Spinal cord (tissue), 10 donors: ENCODE results near the gene RASSF7. TPM values are rescaled to one million over a fixed set of nuclear protein-coding genes. Genes with fewer than 3 reads are reported as not detected.
A peak's percentile ranks its signal among the peaks of the same experiment; 100 is the strongest.

Experiments used
- DNase-seq, 6 donors: peaks; one replicate each; pipeline versions ENCODE4 v3.0.0 to v3.0.0-alpha.2; 2013 to 2015; ENCODE audit warnings: low spot score in 6 of 6, low read depth in 4 of 6
- H3K27ac ChIP-seq: one replicate; pipeline ENCODE4 v1.5.1; 2013; ENCODE audit warnings: low read depth, low read length, control low read depth
- H3K27me3 ChIP-seq: one replicate; pipeline ENCODE4 v1.6.1; 2013; ENCODE audit warnings: low read length; ENCODE audit not compliant: control insufficient read depth, insufficient read depth
- H3K36me3 ChIP-seq: one replicate; pipeline ENCODE4 v1.6.1; 2013; ENCODE audit warnings: low read length; ENCODE audit not compliant: control insufficient read depth, insufficient read depth
- H3K4me1 ChIP-seq: one replicate; pipeline ENCODE4 v1.6.1; 2013; ENCODE audit warnings: low read length; ENCODE audit not compliant: control insufficient read depth, insufficient read depth
- H3K4me3 ChIP-seq: one replicate; pipeline ENCODE4 v1.5.1; 2013; ENCODE audit warnings: low read depth, low read length, control low read depth
- H3K9me3 ChIP-seq: one replicate; pipeline ENCODE4 v1.6.1; 2013; ENCODE audit warnings: low read length; ENCODE audit not compliant: control insufficient read depth, insufficient read depth
- WGBS: methylation state at CpG from one replicate; pipeline ENCODE4 v1.1.5; 2013; ENCODE audit warnings: missing lambda C conversion rate; ENCODE audit not compliant: insufficient coverage; 5-methylcytosine and 5-hydroxymethylcytosine counted together
- polyA plus RNA-seq, 2 donors: library from polyadenylated mRNA; unstranded; fragments of 120-200 nt; gene quantifications; one replicate each; pipeline ENCODE4 v1.2.1, GENCODE V29; 2013; ENCODE audit not compliant: insufficient read length in 2 of 2
- total RNA-seq, 2 donors: library from RNA; depleted of rRNA in 1 of 2; stranded (reverse); fragments of 120-200 nt in 1 of 2; fragments of >200 nt in 1 of 2; gene quantifications; one replicate each; pipeline versions ENCODE4 v1.2.3 to v1.2.4, GENCODE V29; 2013 to 2014
- donor health status: healthy.

Gene RASSF7
- total and polyA plus RNA-seq, 4 donors, result 9.2 to 36.8 (median 22.1) TPM

DNA sequence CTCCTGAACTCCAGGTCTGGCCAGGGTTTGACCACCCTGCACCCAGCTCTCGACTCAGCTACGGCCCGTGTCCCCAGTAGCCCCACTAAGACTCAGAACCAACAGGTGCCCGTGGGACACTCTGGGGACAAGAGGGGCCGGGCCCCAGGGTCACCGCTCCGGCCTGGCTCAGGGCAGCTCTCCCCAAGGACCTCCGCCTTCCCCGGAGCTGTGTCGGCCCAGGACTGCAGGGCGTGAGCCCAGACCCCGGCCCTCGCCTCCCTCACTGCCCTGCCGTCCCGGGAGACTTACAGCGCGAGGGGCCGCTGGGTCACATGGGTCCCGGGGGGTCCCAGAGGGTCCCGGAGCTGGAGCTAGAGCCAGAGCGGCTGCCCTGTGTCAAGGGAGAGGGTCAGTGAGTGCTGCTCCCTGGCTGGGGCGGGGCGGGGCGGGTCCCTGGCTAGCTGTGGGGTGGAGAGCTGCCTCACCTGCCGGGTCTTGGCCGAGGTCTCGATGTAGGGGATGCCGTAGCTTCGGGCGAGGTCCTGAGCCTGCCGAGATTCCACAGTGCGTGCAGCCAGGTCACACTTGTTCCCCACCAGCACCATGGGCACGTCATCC is 27.7 kb upstream of the RASSF7 start:
- Histone ChIP-seq H3K36me3 (peaks cover 62% of the 10 kb centered on the region), H3K4me1 (peaks cover 41% of the 10 kb centered on the region), H3K27ac (no peak overlapping the region), H3K9me3 (no peaks in the 10 kb centered on the region), H3K4me3 (no peak overlapping the region), H3K27me3 (peaks cover 20% of the 10 kb centered on the region)
- WGBS, result 96% methylated on average over 29 of the region's 33 CpGs
- DNase-seq, result peak in 1 of 6 donors; percentile 3

DNA sequence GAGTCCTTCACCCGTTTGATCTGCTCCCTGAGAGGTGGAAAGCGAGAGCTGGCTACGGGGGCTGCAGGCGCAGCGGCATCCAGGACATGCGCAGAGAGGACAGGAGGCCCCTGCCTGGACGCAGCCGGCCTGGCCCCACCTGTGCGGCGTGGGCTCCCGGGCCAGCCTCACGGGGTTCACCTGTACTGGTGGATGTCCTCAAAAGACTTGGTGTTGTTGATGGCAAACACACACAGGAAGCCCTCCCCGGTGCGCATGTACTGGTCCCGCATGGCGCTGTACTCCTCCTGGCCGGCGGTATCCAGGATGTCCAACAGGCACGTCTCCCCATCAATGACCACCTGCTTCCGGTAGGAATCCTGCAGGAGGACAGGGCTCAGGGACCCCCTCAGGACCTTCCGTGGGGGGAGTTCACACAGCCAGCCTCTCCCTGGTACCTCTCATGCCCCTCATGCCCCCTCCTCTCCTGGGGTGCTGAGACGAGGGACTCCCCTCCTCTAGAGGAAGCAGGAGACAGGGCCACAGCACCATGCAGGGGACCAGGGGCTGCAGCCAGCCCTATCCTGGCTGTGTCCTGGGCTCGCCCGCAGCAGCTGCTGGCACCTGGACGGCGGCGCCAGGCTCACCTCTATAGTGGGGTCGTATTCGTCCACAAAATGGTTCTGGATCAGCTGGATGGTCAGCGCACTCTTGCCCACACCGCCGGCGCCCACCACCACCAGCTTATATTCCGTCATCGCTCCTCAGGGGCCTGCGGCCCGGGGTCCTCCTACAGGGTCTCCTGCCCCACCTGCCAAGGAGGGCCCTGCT is 27.0 kb upstream of the RASSF7 start:
- Histone ChIP-seq H3K4me3 (peak overlapping the region; percentile 71), H3K9me3 (no peaks in the 10 kb centered on the region), H3K27me3 (peaks cover 22% of the 10 kb centered on the region), H3K4me1 (peaks cover 48% of the 10 kb centered on the region), H3K36me3 (peaks cover 61% of the 10 kb centered on the region), H3K27ac (no peak overlapping the region)
- 94% methylated on average over 37 of the region's 37 CpGs for WGBS
- no peak for DNase-seq

DNA sequence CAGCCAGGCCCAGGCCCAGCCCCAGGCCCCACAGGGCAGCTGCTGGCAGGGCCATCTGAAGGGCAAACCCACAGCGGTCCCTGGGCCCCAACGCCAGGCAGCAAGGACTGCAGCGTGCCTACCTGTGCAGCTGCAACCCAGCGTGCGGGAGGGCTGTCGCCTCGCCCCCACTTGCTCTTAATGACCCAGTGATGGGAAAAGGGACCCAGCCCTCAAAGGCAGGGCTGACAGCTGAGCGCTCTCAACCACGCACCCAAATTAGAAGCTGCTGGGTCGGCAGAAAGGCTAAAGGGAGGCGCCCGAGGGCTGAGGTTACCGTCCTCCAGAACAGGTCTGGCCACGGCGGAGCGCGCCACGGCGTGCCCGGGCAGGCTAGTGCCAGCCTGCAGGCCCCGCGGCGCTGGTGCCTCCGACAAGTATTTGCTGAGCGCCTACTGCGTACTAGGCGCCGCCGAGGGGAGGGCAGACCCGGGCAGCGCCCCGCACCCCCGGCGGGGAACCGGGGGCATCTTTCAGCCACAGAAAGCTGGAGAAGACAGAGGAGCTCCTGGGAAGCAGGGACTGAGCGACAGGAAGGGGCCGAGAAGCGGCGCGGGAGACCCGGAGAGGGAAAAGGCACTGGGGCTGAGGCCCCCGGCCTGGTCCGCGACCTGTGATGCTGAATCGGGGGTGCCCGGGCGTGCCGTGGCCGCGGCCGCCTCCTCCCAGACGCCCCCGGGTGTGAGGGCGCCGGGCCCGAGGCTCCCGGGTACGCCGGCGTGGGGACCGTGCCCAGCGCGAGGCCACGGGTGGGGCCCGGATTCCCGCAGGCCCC is 26.2 kb upstream of the RASSF7 start:
- WGBS, result 9% methylated on average over 66 of the region's 66 CpGs
- no peak overlapping the region for H3K27ac ChIP-seq
- H3K27me3 ChIP-seq, result peaks cover 22% of the 10 kb centered on the region
- H3K9me3 ChIP-seq, result no peaks in the 10 kb centered on the region
- peak overlapping the region; percentile 71 for H3K4me3 ChIP-seq
- DNase-seq, result no peak
- peaks cover 48% of the 10 kb centered on the region for H3K4me1 ChIP-seq
- H3K36me3 ChIP-seq, result peaks cover 53% of the 10 kb centered on the region

DNA sequence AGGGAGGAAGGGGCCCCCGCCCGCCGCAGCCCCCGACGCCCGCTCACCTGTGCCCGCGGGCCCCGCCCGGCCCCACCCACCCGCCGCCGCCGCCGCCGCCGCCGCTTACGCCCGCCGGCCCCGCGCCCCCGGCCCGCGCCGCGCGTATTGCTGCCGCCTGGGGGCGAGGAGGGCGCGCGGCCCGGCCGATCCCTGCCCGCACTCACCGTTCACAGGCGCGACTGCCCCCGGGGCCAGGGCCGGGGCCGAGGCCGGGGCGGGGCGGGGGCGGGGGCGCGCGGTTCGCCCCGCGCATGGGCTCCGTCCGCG is 25.6 kb upstream of the RASSF7 start:
- under 1% methylated on average over 56 of the region's 56 CpGs for WGBS
- no peak overlapping the region for H3K27ac ChIP-seq
- peak overlapping the region; percentile 71 for H3K4me3 ChIP-seq
- no peaks in the 10 kb centered on the region for H3K9me3 ChIP-seq
- peaks cover 48% of the 10 kb centered on the region for H3K4me1 ChIP-seq
- no peak for DNase-seq
- H3K36me3 ChIP-seq, result peaks cover 49% of the 10 kb centered on the region
- H3K27me3 ChIP-seq, result peaks cover 22% of the 10 kb centered on the region

DNA sequence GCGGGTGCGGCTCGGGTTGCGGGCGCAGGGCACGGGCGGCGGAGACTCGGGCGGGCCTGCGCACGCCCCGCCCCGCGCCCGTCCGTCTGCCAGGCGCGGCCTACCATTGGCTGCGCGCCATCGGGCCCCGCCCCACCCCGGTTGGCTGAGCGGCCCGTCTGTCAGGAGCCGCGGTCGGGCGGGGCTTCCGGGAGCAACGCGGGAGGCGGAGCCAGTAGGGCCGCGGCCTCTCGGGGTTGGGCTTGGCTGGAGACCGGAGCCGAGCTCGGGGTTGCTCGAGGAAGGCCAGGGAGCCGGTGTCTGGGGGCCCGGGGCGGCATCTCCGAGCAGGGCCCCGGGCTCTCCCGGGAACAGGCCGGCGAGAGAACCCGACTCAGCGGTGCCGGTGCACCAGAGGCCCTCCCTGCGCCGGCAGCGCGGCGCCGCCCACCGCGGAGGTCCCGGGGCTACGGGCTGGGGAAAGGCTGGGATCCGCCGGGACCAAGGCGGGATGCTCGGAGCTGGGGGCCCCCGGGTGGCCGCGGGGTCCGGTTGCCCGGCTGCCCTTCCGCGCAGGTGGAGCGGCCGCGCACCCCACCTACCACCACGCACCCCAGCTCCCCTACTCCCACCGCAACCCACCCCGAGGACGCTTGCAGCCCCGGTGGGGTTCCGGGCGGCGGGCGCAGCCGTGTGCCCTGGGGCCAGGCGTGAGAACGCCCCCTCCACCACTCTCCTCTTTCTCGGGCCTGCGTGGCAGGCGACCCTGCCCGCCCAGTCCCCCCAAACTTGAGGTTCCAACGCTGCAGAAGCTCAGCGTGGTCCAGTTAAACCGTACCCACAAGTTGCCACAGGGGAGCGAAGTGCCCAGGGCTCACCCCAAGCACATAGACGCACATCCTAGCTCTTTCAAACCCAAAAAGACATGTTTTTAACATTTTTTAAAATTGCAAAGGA is 25.0 kb upstream of the RASSF7 start, which contains the start of gene HRAS:
TSS of gene HRAS (minus strand) at position 58 of the 936 bp plus-strand sequence.
- Histone ChIP-seq H3K4me3 (peak within 1 kb of the TSS; percentile 71), H3K27me3 (peaks cover 22% of the 10 kb centered on the region), H3K36me3 (peaks cover 52% of the 10 kb centered on the region), H3K9me3 (no peaks in the 10 kb centered on the region), H3K27ac (peak within 1 kb of the TSS; percentile 61), H3K4me1 (peaks cover 48% of the 10 kb centered on the region)
- under 1% methylated on average over 97 of the region's 97 CpGs for WGBS
- DNase-seq, result peak; percentile 78 to 99 (median 92)

DNA sequence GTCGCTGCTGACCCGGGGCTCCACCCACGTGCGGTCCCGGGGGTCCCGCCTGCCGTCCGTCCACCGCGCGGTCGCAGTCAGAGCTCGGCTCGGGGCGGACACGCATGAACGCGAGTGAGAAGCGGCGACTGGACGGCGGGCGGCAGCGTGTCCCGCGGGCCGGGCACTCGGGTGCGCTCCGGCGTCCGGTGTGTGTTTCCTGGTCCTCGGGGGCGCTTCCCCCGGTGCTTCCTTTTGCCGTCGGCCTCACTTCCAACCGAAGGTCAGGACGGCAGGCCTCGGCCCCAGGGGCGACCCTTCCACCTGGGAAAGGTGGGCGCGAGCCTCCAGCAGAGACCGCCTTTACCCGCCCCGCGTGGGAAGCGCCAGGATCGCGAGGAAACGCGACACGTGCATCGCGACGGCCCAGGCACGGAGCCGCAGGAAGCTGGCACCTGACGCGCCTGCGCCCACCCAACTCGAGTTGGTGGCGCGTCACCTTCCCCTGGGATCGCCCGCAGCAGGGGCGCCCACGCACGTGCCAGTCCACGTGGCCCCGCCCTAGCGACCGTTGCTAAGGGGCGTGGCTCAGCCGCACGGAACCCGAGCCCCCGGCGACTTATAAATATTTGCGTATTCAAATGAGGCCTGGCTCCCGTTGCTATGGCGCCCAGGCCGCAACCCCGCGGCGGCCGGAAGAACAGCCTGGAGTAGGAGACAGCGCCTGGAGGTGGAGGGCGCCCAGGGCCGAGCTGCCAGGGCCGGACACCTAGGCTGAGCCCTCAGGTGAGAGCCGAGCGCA is 23.7 kb upstream of the RASSF7 start, which contains the start of gene LRRC56:
TSS of gene LRRC56 (plus strand) at position 687 of the 781 bp plus-strand sequence. CDS start 3,158 bp downstream, outside the sequence.
- Histone ChIP-seq H3K27me3 (peaks cover 22% of the 10 kb centered on the region), H3K36me3 (peaks cover 51% of the 10 kb centered on the region), H3K27ac (no peak within 1 kb of the TSS), H3K9me3 (no peaks in the 10 kb centered on the region), H3K4me1 (peaks cover 48% of the 10 kb centered on the region), H3K4me3 (peak within 1 kb of the TSS; percentile 52)
- 1% methylated on average over 93 of the region's 93 CpGs for WGBS
- DNase-seq, result peak; percentile 19 to 93 (median 61)

DNA sequence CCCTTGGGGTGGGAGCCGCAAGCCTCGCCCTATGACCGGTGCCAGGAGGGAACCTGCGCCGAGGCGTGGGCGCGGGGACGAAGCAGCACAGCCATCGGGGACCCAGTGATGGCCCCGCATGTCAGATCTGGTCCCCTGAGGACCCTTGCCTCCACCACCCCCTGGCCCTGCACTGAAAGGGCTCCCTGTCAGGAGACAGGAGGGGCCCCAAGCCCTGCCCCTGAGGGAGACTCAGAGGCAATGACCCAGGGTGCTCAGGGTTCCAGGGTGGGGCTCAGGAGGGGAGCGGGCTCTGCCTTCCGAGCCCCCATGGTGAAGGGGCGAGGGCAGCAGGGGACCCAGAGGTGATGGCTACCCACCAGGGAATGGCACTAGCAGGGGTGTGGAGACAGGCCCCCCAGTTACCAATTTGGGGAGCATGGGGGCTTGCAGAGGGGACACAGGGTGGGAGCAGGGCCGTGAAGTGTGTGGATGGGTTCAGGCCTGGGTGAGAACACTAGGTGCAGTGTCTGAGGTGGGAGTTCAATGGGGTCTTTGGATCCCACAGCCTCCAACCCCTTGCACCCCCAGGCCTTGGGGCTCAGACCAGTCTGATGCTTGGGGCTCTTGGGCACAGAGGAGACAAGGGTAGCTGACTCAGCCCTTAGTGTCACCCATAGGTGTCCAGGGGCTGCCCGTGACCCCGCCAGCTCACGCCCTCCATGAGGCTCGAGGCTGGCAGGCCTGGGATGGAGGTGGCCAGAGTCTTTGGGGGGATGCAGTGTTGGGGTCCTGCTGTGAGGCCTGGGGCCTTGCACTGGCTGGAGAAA is 22.9 kb upstream of the RASSF7 start:
- Histone ChIP-seq H3K4me3 (peak overlapping the region; percentile 43), H3K27me3 (peaks cover 22% of the 10 kb centered on the region), H3K9me3 (no peaks in the 10 kb centered on the region), H3K4me1 (peaks cover 48% of the 10 kb centered on the region), H3K27ac (no peak overlapping the region), H3K36me3 (peaks cover 44% of the 10 kb centered on the region)
- no peak for DNase-seq
- 36% methylated on average over 18 of the region's 19 CpGs for WGBS
